Prostate gland (tissue), 2 donors: ENCODE data around the gene GMPR.

Experiments used
- CTCF ChIP-seq, 4 experiments: fragments of 200-600 bp in 2 of 4; fragments of 450-650 bp in 2 of 4; sonication (generic) in 2 of 4; IDR thresholded peaks; 1 replicate in 3 of 4; 2 replicates in 1 of 4; pipeline ENCODE4 v1.5.1; 2016 to 2019; ENCODE audit warnings: antibody characterized with exemption in 4 of 4, mild to moderate bottlenecking in 2 of 4, moderate library complexity in 2 of 4
- POLR2A ChIP-seq: fragments of 450-650 bp; IDR thresholded peaks from one replicate; pipeline ENCODE4 v1.6.1; 2016; ENCODE audit warnings: antibody characterized with exemption, mild to moderate bottlenecking
- POLR2AphosphoS5 ChIP-seq: sonication (generic); formaldehyde crosslinking; IDR thresholded peaks from one replicate; pipeline ENCODE4 v1.6.1; 2017; ENCODE audit warnings: antibody characterized with exemption

DNA sequence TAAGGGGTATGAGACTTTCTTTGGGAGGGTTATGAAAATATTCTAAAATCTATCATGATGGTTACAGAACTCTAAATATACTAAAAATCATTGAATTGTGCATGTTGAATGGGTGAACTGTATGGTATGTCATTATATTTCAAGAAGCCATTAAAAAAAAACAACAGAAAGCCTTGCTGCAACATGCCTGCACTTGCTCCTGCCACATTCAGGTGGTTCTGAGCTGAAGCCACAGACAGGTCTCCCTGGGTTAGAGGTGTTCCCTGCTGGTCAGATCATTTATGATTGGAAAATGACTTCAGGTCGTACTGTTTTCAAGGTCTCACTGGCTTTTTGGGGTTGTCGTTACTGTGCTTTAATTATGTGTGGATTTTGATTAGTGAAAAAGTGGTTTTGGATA lies 13.3 kb downstream of the GMPR start:
- TF ChIP-seq CTCF (IDR thresholded peaks at IDR 0.05) (no peak), POLR2AphosphoS5 (no peak), POLR2A (no peak)
